K562 (cell line): ENCODE results near the gene NEURL2. TPM values are rescaled to one million over a fixed set of nuclear protein-coding genes. Genes with fewer than 3 reads are reported as not detected.

Experiments used
- GATAD2A ChIP-seq: fragments of 450-650 bp; IDR thresholded peaks from 2 replicates; pipeline ENCODE4 v1.6.1; 2017
- HDAC3 ChIP-seq: fragments of 450-650 bp; IDR thresholded peaks from 2 replicates; pipeline ENCODE4 v1.6.1; 2018; ENCODE audit warnings: borderline replicate concordance, mild to moderate bottlenecking, moderate library complexity; ENCODE audit not compliant: partially characterized antibody
- HMGN3 ChIP-seq: IDR thresholded peaks from 2 replicates; pipeline ENCODE4 v1.6.1; 2011; ENCODE audit warnings: borderline replicate concordance, low read depth, mild to moderate bottlenecking, mixed read lengths, low read length; ENCODE audit not compliant: insufficient read length; ENCODE audit errors: extremely low read depth
- HMGXB4 ChIP-seq: sonication (generic); formaldehyde crosslinking; IDR thresholded peaks from 2 replicates; pipeline ENCODE4 v1.8.1; 2023; ENCODE audit warnings: mild to moderate bottlenecking, missing genetic modification reagents
- IRF2 ChIP-seq: sonication (generic); formaldehyde crosslinking; IDR thresholded peaks from 2 replicates; pipeline ENCODE4 v1.8.1; 2022; ENCODE audit warnings: mild to moderate bottlenecking, missing genetic modification reagents
- NR0B1 ChIP-seq: fragments of 450-650 bp; IDR thresholded peaks from one replicate; pipeline ENCODE4 v1.6.1; 2018; ENCODE audit warnings: mild to moderate bottlenecking, moderate library complexity; ENCODE audit not compliant: partially characterized antibody
- NRF1 ChIP-seq, 2 experiments: fragments of 450-650 bp; IDR thresholded peaks in 1 of 2; conservative IDR thresholded peaks in 1 of 2; 2 replicates each; pipeline ENCODE4 v1.6.1; 2014; ENCODE audit warnings: mild to moderate bottlenecking in 2 of 2
- POLR2B ChIP-seq: fragments of 450-650 bp; IDR thresholded peaks from 2 replicates; pipeline ENCODE4 v1.6.1; 2018; ENCODE audit warnings: low read depth; ENCODE audit not compliant: partially characterized antibody
- PTBP1 ChIP-seq: fragments of 200-400 bp; formaldehyde crosslinking; IDR thresholded peaks from 2 replicates; pipeline ENCODE4 v1.6.1; 2017; ENCODE audit warnings: low read depth, low read length
- SMAD1 ChIP-seq: fragments of 150-350 bp; IDR thresholded peaks from 2 replicates; pipeline ENCODE4 v1.6.1; 2014; ENCODE audit warnings: low read length, low read depth; ENCODE audit not compliant: partially characterized antibody
- SP1 ChIP-seq: sonication (generic); formaldehyde crosslinking; IDR thresholded peaks from 2 replicates; pipeline ENCODE4 v1.8.1; 2022; ENCODE audit warnings: mild to moderate bottlenecking, missing genetic modification reagents
- TCF3 ChIP-seq: sonication (generic); formaldehyde crosslinking; IDR thresholded peaks from 2 replicates; pipeline ENCODE4 v1.4.0; 2020; ENCODE audit warnings: mild to moderate bottlenecking, missing genetic modification reagents
- USF2 ChIP-seq: sonication (generic); formaldehyde crosslinking; IDR thresholded peaks from 2 replicates; pipeline ENCODE4 v1.5.0; 2020; ENCODE audit warnings: missing genetic modification reagents
- ZFP91 ChIP-seq: sonication (generic); formaldehyde crosslinking; IDR thresholded peaks from 2 replicates; pipeline ENCODE4 v1.8.0; 2022; ENCODE audit warnings: mild to moderate bottlenecking, missing genetic modification reagents
- polyA plus RNA-seq, 8 experiments: library from polyadenylated mRNA; depleted of rRNA in 4 of 8; stranded (reverse) in 5 of 8; unstranded in 3 of 8; fragments of >200 nt; fragmentation: Nextera tagmentation in 2 of 8; fragmentation: Illumina TruSeq in 1 of 8; extraction: Ambion mirVana in 2 of 8; extraction: Trizol in 1 of 8; gene quantifications; 2 replicates each; pipeline versions ENCODE4 v1.2.1 to v1.2.3, GENCODE V29; 2011 to 2014; ENCODE audit warnings: inconsistent platforms in 1 of 8, missing spikeins in 1 of 8
- total RNA-seq, 7 experiments: library from RNA; depleted of rRNA in 6 of 7; stranded (reverse); fragments of >200 nt in 6 of 7; fragmentation: Illumina TruSeq in 2 of 7; extraction: Trizol in 2 of 7; gene quantifications; 2 replicates each; pipeline versions ENCODE4 v1.2.1 to v1.2.3, GENCODE V29; 2011 to 2021; ENCODE audit warnings: low replicate concordance in 1 of 7
- TF ChIP-seq, protein P1 (sequence below): fragments of 450-650 bp; IDR thresholded peaks from 2 replicates; pipeline ENCODE4 v1.6.1; 2016; ENCODE audit warnings: antibody characterized with exemption
- TF ChIP-seq, protein P2 (sequence below): sonication (generic); formaldehyde crosslinking; IDR thresholded peaks from 2 replicates; pipeline ENCODE4 v1.8.0; 2022; ENCODE audit warnings: mild to moderate bottlenecking, missing genetic modification reagents, borderline replicate concordance

NEURL2 gene
- total and polyA plus RNA-seq, 9 of the 15 experiments (the other 6 are each of a cell fraction or from before 2014, with no cell fraction given): 0.22 to 1.9 (median 0.50) TPM; not detected in 1

DNA sequence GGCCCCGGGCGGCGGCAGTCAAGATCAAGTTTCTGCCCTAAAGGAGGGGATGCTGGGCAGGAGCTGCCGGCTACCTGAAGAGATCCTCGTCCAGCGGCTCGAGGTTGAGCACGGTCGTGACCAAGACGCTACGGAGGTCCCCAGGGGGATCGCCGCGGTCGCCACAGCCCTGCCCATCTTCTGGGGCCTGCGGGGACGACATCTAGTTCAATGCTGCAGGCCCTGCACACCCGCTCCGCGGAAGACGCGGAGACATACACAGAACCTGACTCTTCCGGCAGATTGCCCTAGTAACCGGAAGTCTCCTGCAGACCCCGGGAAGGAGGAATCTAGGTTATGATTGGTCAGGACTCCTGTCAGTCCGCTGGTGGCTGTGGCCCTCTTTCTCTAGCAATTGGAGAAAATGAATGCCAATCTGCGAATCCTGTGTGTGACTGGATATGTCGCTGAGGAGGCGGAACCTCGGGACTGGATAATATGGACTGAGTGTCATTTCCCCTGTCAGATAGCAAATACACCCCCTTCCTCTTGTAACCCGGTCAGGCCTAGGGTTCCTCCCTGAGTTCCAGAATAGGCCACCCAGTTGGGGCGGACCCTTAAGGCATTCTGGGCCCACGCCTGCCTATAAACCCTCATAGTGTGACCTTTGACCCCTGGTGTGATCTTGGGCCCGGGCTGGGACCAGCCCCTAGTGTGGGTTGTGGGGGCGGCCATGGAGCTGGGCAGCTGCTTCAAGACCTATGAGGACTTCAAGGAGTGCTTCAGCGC is 33.7 kb downstream of the NEURL2 start, which contains the start of the genes ACOT8 and ZSWIM3 (continued):
- TF ChIP-seq, protein P1, sequence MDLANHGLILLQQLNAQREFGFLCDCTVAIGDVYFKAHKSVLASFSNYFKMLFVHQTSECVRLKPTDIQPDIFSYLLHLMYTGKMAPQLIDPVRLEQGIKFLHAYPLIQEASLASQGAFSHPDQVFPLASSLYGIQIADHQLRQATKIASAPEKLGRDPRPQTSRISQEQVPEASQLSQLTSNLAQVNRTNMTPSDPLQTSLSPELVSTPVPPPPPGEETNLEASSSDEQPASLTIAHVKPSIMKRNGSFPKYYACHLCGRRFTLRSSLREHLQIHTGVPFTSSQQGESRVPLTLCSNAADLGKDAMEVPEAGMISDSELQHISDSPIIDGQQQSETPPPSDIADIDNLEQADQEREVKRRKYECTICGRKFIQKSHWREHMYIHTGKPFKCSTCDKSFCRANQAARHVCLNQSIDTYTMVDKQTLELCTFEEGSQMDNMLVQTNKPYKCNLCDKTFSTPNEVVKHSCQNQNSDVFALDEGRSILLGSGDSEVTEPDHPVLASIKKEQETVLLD: no peak
- no peak for TF ChIP-seq NR0B1
- TF ChIP-seq IRF2 (CRISPR knock-in tag): no peak
- TF ChIP-seq POLR2B: peak; percentile 59
- TF ChIP-seq GATAD2A: no peak
- no peak for TF ChIP-seq SMAD1
- TF ChIP-seq USF2 (CRISPR knock-in tag): no peak
- TF ChIP-seq NRF1 (conservative IDR thresholded peaks at IDR 0.05 in 1 of 2, IDR thresholded peaks at IDR 0.05 in 1 of 2): peak in 1 of 2 experiments; percentile 36; a peak in 3 of 4 replicates
- no peak for TF ChIP-seq PTBP1
- no peak for TF ChIP-seq ZFP91 (CRISPR knock-in tag)
- TF ChIP-seq TCF3 (CRISPR knock-in tag): no peak
- no peak for TF ChIP-seq HMGN3
- no peak for TF ChIP-seq HDAC3
- no peak for TF ChIP-seq HMGXB4 (CRISPR knock-in tag)
- TF ChIP-seq, protein P2, sequence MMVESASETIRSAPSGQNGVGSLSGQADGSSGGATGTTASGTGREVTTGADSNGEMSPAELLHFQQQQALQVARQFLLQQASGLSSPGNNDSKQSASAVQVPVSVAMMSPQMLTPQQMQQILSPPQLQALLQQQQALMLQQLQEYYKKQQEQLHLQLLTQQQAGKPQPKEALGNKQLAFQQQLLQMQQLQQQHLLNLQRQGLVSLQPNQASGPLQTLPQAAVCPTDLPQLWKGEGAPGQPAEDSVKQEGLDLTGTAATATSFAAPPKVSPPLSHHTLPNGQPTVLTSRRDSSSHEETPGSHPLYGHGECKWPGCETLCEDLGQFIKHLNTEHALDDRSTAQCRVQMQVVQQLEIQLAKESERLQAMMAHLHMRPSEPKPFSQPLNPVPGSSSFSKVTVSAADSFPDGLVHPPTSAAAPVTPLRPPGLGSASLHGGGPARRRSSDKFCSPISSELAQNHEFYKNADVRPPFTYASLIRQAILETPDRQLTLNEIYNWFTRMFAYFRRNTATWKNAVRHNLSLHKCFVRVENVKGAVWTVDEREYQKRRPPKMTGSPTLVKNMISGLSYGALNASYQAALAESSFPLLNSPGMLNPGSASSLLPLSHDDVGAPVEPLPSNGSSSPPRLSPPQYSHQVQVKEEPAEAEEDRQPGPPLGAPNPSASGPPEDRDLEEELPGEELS: no peak
- TF ChIP-seq SP1 (CRISPR knock-in tag): no peak; the same call in 1 of the 2 replicates
